Measurements from ENCODE around the gene MPP4.

The MPP4 gene

DNA sequence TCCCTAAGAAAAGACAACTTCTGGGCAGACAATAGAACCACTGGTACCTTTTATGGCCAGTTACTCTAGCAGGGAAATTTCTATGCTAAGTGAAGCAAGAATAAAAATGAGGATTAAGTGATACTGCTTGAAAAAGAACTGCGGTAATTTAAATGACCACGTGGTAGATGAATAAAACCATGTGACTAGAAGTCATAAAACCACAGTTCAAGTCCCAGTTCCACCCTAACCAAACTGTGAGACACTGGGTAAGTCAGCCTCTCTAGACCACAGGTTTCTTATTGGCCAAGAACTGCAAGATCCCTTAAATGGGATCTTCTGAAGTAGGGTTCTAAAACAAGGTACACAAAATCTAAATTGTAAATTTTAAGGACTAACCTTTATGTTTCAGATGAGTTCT, 67.9 kb downstream of the MPP4 start:
- DNase-seq (ENCODE audit: low spot score) (no peak), FAIRE-seq (no peak)

DNA sequence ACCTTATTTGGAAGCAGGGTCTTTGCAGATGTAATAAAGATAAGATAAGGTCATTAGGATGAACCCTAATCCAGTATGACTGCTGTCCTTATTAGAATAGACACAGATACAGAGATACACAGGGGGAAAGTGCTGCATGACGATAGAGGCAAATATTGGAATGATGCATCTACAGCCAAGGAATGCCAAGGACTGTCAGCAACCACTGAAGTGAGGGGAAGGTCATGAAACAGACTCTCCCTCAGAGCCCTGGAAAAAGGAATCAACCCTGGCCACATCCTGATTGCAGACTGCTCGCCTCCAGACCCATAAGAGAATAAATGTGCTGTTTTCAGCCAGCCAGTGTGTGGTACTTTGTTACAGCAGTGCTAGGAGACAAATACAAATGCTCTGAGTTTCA, 69.9 kb downstream of the MPP4 start:
- no peak for FAIRE-seq
- DNase-seq (ENCODE audit: low spot score), result no peak

DNA sequence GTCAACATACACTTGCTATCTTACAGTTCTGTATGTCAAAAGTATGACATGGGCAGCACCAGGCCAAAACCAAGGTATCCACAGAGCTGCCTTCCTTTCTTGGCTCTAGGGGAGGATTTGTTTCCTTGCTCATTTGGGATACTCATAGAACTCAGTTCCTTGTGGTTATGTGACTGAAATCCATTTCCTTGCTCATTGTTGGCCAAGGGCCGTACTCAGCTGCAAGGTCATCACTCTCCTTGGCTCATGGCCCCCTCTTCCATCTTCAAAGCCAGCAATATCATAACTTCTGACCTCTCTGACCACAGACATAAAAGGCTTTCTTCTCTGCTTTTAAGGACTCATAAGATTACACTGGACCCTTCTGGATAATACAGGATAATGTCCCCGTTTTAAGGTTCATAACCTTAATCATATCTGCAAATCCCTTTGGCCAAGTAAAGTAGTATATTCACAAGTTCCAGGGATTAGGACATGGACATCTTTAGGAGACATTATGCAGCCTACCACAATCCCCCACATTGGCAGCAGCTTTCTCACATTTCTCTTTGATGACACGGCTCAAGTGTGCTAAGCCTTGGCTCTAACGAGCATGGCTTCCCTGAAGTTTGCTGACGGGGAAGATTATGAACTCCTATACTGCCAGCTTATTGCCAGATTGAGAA, 76.0 kb downstream of the MPP4 start:
- no peak for FAIRE-seq

DNA sequence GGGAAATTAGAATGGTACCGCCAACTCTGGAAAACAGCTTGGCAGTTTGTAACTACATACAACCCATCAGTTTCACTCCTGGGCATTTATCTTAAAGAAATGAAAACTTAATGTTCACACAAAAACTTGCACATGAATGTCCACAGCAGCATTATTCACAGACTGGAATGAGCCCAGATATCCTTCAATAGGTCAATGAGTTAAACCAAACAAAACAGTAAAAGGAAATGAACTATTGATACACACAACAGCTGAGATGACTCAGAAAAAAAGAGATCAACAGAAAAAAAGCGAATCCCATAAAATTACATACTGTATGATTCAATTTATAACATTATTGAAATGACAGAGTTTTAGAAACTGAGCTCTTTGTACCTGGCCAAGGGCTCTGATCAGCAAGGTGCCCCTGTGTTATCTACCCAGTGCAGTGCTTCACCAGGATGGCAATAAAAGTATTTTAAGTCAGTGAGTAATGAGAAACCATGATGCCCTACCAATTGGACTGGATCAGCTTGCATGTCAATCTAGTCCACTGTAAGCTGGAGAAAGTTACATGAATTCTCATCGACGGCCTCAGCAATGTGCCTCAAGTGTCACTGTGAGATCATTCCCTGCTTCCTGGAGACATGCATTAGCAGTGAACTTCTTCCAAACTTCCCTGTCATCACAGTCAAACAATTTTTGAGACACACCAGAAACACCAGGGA, 77.0 kb downstream of the MPP4 start:
- FAIRE-seq, result no peak
- DNase-seq (ENCODE audit: low spot score), result no peak

More for the DNA sequence above, 76.0 kb downstream of the MPP4 start:
- no peak for DNase-seq (ENCODE audit: low spot score)

DNA sequence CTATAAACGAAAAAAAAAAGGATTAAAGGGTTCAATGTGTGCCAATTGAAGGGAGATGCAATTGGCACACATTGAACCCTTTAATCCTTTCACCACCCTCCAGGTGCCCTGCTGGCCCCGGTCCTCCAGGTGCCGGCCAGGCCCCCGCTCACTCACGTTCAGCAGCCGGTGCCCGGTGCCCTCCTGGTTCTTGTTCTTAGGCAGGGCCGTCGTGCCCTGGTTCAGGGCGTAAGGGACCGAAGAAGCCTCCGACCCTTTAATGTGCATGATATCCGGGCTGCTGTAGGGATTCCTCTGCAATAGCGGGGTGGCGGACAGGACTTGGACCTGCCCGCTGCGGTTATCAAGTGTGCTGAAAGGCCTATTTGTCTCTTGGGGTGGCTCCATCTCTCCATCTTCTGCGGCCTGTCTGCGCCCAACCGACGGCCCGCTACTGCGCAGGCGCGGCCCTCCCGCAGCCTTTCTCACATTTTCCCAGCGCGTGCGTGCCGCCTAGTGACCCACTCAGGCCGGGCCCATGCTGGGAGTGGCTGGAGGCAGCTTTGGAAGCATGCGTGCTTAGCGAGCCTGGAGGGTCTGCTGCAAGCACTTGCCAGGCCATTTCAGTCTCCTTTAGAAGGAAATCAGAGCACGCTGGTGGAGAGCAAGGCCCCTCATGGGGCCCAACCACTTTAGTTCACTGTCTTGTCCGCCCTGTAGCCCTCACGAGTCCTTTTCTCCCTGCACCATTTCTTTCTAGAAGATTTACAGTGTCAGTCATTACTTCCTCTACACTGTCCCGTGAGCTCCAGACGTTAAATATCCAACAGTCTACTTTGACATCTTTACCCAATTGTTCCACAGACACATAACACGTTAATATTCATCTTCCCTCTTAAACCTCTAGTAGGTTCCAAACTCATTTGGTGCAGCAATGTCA, 79.4 kb downstream of the MPP4 start:
- DNase-seq (ENCODE audit: low spot score) (no peak), FAIRE-seq (no peak)

DNA sequence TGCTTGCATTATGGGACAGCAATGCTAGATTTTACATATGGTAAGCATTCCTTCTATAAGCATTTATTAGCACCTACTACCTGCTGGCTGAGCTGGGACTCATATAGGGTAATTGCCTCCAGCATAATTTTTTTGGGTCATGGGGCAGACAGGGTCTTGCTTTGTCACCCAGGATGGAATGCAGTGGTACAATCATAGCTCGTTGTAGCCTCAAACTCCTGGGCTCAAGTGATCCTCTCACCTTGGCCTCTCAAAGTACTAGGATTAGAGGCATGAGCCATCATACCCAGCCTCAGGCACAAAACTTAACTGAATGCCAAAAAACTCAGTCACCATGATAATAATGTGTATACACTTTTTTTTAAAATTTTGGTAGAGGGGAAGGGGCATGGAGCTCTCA, 90.4 kb downstream of the MPP4 start:
- DNase-seq (ENCODE audit: low spot score) (no peak), FAIRE-seq (no peak)

DNA sequence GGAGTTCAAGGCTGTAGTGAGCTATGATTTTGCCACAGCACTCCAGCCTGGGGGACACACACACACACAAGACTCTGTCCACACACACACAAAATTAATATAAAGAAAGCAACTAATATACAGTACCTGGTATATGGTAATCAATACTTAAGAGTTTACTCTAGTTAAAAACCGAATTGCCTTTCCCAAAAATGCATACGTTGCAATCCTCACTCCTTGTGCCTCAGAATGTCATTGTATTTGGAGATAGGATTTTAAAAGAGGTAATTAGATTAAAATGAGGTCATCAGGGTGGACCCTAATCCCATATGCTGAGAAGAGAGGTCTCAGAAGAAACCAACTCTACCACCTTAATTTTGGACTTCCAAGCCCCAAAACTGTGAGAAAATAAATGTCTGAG, 90.9 kb downstream of the MPP4 start:
- FAIRE-seq (no peak), DNase-seq (ENCODE audit: low spot score) (no peak)

DNA sequence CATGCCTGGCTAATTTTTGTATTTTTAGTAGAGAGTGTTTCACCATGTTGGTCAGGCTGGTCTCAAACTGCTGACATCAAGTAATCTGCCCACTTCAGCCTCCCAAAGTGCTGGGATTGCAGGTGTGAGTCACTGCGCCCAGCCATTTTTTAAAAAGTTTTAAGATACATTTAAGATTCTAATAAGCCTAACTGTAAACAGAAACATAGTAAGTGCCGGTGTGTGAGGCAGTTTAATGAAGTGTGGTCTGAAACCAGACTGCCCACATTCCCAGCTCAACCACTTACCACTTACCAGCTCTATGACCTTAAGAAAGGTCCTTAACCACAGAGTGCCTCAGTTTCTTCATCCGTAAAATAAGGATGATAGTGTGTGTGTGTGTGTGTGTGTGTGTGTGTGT, 97.5 kb downstream of the MPP4 start:
- peak; percentile 2 for FAIRE-seq
- DNase-seq (ENCODE audit: low spot score), result no peak

DNA sequence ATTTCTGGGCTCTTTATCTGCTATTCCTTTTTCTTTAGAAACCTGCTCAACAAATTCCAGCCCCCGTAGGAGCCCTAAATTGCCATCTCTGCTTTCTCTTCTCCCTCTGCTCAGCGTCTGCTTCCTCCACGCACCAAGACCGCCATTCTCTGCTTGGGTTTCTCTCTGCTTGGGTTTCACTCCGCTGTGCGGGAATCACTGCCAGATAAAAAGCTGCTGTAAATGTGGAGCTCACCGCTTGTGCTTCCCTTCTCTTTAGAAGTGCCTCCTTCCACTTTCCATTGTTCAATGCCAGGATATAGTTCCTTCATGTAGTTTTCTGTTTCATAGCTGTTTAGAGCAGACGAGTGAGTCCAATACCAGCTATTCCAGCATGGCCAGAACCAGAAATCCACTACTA, 101.0 kb downstream of the MPP4 start:
- FAIRE-seq, result no peak
- DNase-seq (ENCODE audit: low spot score), result no peak

All from RCC 7860 (cell line).